Endometrial microvascular endothelial cells (primary cell): Measurements from ENCODE around the gene DERA. TPM values are rescaled to one million over a fixed set of nuclear protein-coding genes. Genes with fewer than 3 reads are reported as not detected.
"Not testable (repeated sequence)": the region's sequence is repeated elsewhere in the genome, so short reads cannot be mapped to it uniquely, and the experiment has no call there.

Experiments used
- in situ Hi-C: cut with HindIII; loops from 2 replicates; pipeline ENCODE4 v1.10.0; 2017; ENCODE audit warnings: low sequenced_read_pairs, low pct_unique_long_range_greater_than_20kb; ENCODE audit errors: inconsistent ontology term
- total RNA-seq: library from RNA; depleted of rRNA; stranded (reverse); fragments of >200 nt; gene quantifications from one replicate; pipeline ENCODE4 v1.2.3, GENCODE V29; 2015; ENCODE audit errors: inconsistent ontology term

The DERA gene
- total RNA-seq, 1 donor from 2014 or later = 84.6 TPM

GRCh38 chr12:16037533-16037932, 126.4 kb downstream of the DERA start:
- in situ Hi-C loops = no loop called here

GRCh38 chr12:16043480-16043879, 132.3 kb downstream of the DERA start:
- in situ Hi-C loops = no loop called here

- in situ Hi-C loops = no loop called here
Observed at GRCh38 chr12:16046266-16046665, 135.1 kb downstream of the DERA start.

GRCh38 chr12:16048511-16048910, 137.4 kb downstream of the DERA start:
- in situ Hi-C loops = no loop called here

- in situ Hi-C loops = no loop called here
Observed at GRCh38 chr12:16056910-16057309, 145.8 kb downstream of the DERA start.

- in situ Hi-C loops = not testable (repeated sequence)
Observed at GRCh38 chr12:16057351-16057751, 146.2 kb downstream of the DERA start.

GRCh38 chr12:16062611-16063010, 151.5 kb downstream of the DERA start:
- in situ Hi-C loops = no loop called here

GRCh38 chr12:16063726-16064125, 152.6 kb downstream of the DERA start:
- in situ Hi-C loops = no loop called here

GRCh38 chr12:16070113-16070512, 159.0 kb downstream of the DERA start:
- in situ Hi-C loops = no loop called here

- in situ Hi-C loops = no loop called here
Observed at GRCh38 chr12:16072678-16073077, 161.5 kb downstream of the DERA start.

- in situ Hi-C loops = no loop called here
Observed at GRCh38 chr12:16074894-16075293, 163.8 kb downstream of the DERA start.

GRCh38 chr12:16075887-16076286, 164.8 kb downstream of the DERA start:
- in situ Hi-C loops = no loop called here

GRCh38 chr12:16076557-16076956, 165.4 kb downstream of the DERA start:
- in situ Hi-C loops = no loop called here

- in situ Hi-C loops = no loop called here
Observed at GRCh38 chr12:16076970-16077522, 165.9 kb downstream of the DERA start.

- in situ Hi-C loops = no loop called here
Observed at GRCh38 chr12:16086462-16086861, 175.3 kb downstream of the DERA start.

GRCh38 chr12:16086942-16087341, 175.8 kb downstream of the DERA start:
- in situ Hi-C loops = no loop called here

Other genes with a start within 250 kb of the DERA start
- 12.0 TPM for gene EPS8, start 121.9 kb upstream of the DERA start, total RNA-seq
- gene STRAP, start 28.9 kb upstream of the DERA start, total RNA-seq = 147 TPM